Right ventricle myocardium inferior (tissue), 1 donor: ENCODE measurements around the gene RAP1GAP. TPM values are rescaled to one million over a fixed set of nuclear protein-coding genes. Genes with fewer than 3 reads are reported as not detected.

Source experiments
- ATAC-seq: fragments of 200-7000 bp; cut with Tn5 transposase; one replicate; pipeline ENCODE4 v1.9.1; 2020; ENCODE audit warnings: mild to moderate bottlenecking, moderate library complexity
- DNase-seq: peaks from one replicate; pipeline ENCODE4 v3.0.0; 2021; ENCODE audit errors: missing footprints
- intact Hi-C: fragments of 100-400 bp; cut with DNase I; formaldehyde crosslinking; loops from one replicate; pipeline ENCODE4 v1.11.0; 2022
- long read RNA-seq: library from polyadenylated mRNA; unstranded; transcript quantifications from one replicate; pipeline ENCODE4 v2.0.0, GENCODE V29; 2021
- total RNA-seq: library from RNA; stranded (reverse); fragmentation: NEBNext Ultra II Directional; extraction: Animal tissue kit (Norgen Biotek cat#: 25700); gene quantifications from one replicate; pipeline ENCODE4 v1.2.1, GENCODE V29; 2021
- donor health status: DM: no; HTN: yes; CAD: no; lungs with severe emphysema.

The RAP1GAP gene
- 4.5 TPM for total RNA-seq
- long read RNA-seq, partial matches to known transcripts: 3 of 7 reads
- long read RNA-seq, other reads (novel, unspliced or antisense): 3 of 7 reads

- ATAC-seq (no peak), DNase-seq (no peak)
- intact Hi-C loops: no loop called here
Measured at GRCh38 chr1:21669258-21670058, at the start of gene RAP1GAP. Gene RAP1GAP (minus strand): TSS chr1:21669357. CDS start chr1:21620032, 49,325 bp downstream.

GRCh38 chr1:21716169-21716568, 47.0 kb upstream of the RAP1GAP start:
- ATAC-seq (no peak), DNase-seq (no peak)
- intact Hi-C loops: no loop called here

- DNase-seq (no peak), ATAC-seq (no peak)
- intact Hi-C loops: no loop called here
Measured at GRCh38 chr1:21707891-21708290, 38.7 kb upstream of the RAP1GAP start.

- intact Hi-C loops: no loop called here
- ATAC-seq (no peak), DNase-seq (no peak)
Measured at GRCh38 chr1:21707086-21707840, 38.1 kb upstream of the RAP1GAP start.

GRCh38 chr1:21706151-21706835, 37.1 kb upstream of the RAP1GAP start:
- intact Hi-C loops: no loop called here
- ATAC-seq (peak; percentile 54), DNase-seq (no peak)

GRCh38 chr1:21705303-21705980, 36.3 kb upstream of the RAP1GAP start:
- ATAC-seq (no peak), DNase-seq (no peak)
- intact Hi-C loops: no loop called here

GRCh38 chr1:21704145-21704544, 35.0 kb upstream of the RAP1GAP start:
- DNase-seq (no peak), ATAC-seq (no peak)
- intact Hi-C loops: no loop called here

- no peak for DNase-seq
- intact Hi-C loops: no loop called here
- no peak for ATAC-seq
Measured at GRCh38 chr1:21703318-21703963, 34.3 kb upstream of the RAP1GAP start.

- ATAC-seq: no peak
- intact Hi-C loops: no loop called here
- no peak for DNase-seq
Measured at GRCh38 chr1:21702780-21703179, 33.6 kb upstream of the RAP1GAP start.

- DNase-seq (no peak), ATAC-seq (no peak)
- intact Hi-C loops: no loop called here
Measured at GRCh38 chr1:21701401-21701800, 32.2 kb upstream of the RAP1GAP start.

- ATAC-seq (no peak), DNase-seq (no peak)
- intact Hi-C loops: no loop called here
Measured at GRCh38 chr1:21700094-21700493, 30.9 kb upstream of the RAP1GAP start.

GRCh38 chr1:21696931-21697330, 27.8 kb upstream of the RAP1GAP start:
- DNase-seq (no peak), ATAC-seq (no peak)
- intact Hi-C loops: no loop called here

- no peak for DNase-seq
- intact Hi-C loops: no loop called here
- ATAC-seq: no peak
Measured at GRCh38 chr1:21693732-21694131, 24.6 kb upstream of the RAP1GAP start.

- DNase-seq (no peak), ATAC-seq (no peak)
- intact Hi-C loops: no loop called here
Measured at GRCh38 chr1:21691739-21692138, 22.6 kb upstream of the RAP1GAP start.

- DNase-seq: no peak
- intact Hi-C loops: no loop called here
- ATAC-seq: no peak
Measured at GRCh38 chr1:21689661-21690372, 20.7 kb upstream of the RAP1GAP start.

- intact Hi-C loops: no loop called here
- DNase-seq: no peak
- no peak for ATAC-seq
Measured at GRCh38 chr1:21687081-21687529, 17.9 kb upstream of the RAP1GAP start.

GRCh38 chr1:21685946-21686678, 17.0 kb upstream of the RAP1GAP start:
- DNase-seq (no peak), ATAC-seq (no peak)
- intact Hi-C loops: no loop called here
